MM.1S (cell line): Measurements from ENCODE around the gene FBLN2.

ENCODE experiments used
- DNase-seq: peaks from one replicate; pipeline ENCODE4 v3.0.0-alpha.2; 2015
- H2AFZ ChIP-seq: fragments of 300-600 bp; sonication (generic); 2 replicates; pipeline ENCODE4 v1.6.0; 2016; ENCODE audit warnings: antibody characterized with exemption, low read length
- H3F3A ChIP-seq: fragments of 300-600 bp; sonication (generic); 2 replicates; pipeline ENCODE4 v1.6.1; 2016; ENCODE audit warnings: mild to moderate bottlenecking, antibody characterized with exemption, low read length, moderate library complexity, mixed read lengths; ENCODE audit not compliant: insufficient read depth
- H3K27ac ChIP-seq: fragments of 300-600 bp; sonication (generic); 2 replicates; pipeline ENCODE4 v1.5.1; 2016; ENCODE audit warnings: mild to moderate bottlenecking, low read length
- H3K27me3 ChIP-seq: fragments of 300-600 bp; sonication (generic); replicated peaks from 2 replicates; pipeline ENCODE4 v1.6.0; 2016; ENCODE audit warnings: low read length; ENCODE audit not compliant: insufficient read depth
- H3K36me3 ChIP-seq: fragments of 300-600 bp; sonication (generic); replicated peaks from 2 replicates; pipeline ENCODE4 v1.6.1; 2016; ENCODE audit warnings: mild to moderate bottlenecking, low read length, mixed read lengths; ENCODE audit not compliant: insufficient read depth
- H3K4me1 ChIP-seq: fragments of 300-600 bp; sonication (generic); 2 replicates; pipeline ENCODE4 v1.6.1; 2016; ENCODE audit warnings: low read length, mixed read lengths
- H3K4me2 ChIP-seq: fragments of 300-600 bp; sonication (generic); 2 replicates; pipeline ENCODE4 v1.6.0; 2016; ENCODE audit warnings: low read depth, low read length
- H3K4me3 ChIP-seq: fragments of 300-600 bp; sonication (generic); 2 replicates; pipeline ENCODE4 v1.5.1; 2016; ENCODE audit warnings: low read length, mixed read lengths
- H3K79me2 ChIP-seq: fragments of 300-600 bp; sonication (generic); 2 replicates; pipeline ENCODE4 v1.6.1; 2016; ENCODE audit warnings: mixed run types, low read length, mixed read lengths
- H3K9ac ChIP-seq: fragments of 300-600 bp; sonication (generic); 2 replicates; pipeline ENCODE4 v1.6.1; 2016; ENCODE audit warnings: low read length, mixed read lengths
- H3K9me2 ChIP-seq: fragments of 300-600 bp; sonication (generic); replicated peaks from 2 replicates; pipeline ENCODE4 v1.6.1; 2016; ENCODE audit warnings: mild to moderate bottlenecking, low read length, mixed read lengths; ENCODE audit not compliant: insufficient read depth
- H3K9me3 ChIP-seq: fragments of 300-600 bp; sonication (generic); replicated peaks from 2 replicates; pipeline ENCODE4 v1.6.1; 2016; ENCODE audit warnings: mild to moderate bottlenecking, low read length, mixed read lengths; ENCODE audit not compliant: insufficient read depth
- H4K20me1 ChIP-seq: fragments of 300-600 bp; sonication (generic); 2 replicates; pipeline ENCODE4 v1.6.1; 2016; ENCODE audit warnings: mild to moderate bottlenecking, low read length, moderate library complexity, mixed read lengths; ENCODE audit not compliant: insufficient read depth
- CTCF ChIP-seq: fragments of 300-600 bp; sonication (generic); IDR thresholded peaks from 2 replicates; pipeline ENCODE4 v1.5.1; 2016; ENCODE audit warnings: antibody characterized with exemption, low read length, mixed read lengths
- EZH2 ChIP-seq: fragments of 300-600 bp; sonication (generic); optimal IDR thresholded peaks from 2 replicates; pipeline ENCODE3; 2017; ENCODE audit warnings: low read depth, mild to moderate bottlenecking, antibody characterized with exemption, low read length, mixed read lengths
- EZH2phosphoT487 ChIP-seq: fragments of 300-600 bp; sonication (generic); IDR thresholded peaks from 2 replicates; pipeline ENCODE4 v1.6.1; 2018; ENCODE audit warnings: antibody characterized with exemption, low read length

Gene FBLN2

DNA sequence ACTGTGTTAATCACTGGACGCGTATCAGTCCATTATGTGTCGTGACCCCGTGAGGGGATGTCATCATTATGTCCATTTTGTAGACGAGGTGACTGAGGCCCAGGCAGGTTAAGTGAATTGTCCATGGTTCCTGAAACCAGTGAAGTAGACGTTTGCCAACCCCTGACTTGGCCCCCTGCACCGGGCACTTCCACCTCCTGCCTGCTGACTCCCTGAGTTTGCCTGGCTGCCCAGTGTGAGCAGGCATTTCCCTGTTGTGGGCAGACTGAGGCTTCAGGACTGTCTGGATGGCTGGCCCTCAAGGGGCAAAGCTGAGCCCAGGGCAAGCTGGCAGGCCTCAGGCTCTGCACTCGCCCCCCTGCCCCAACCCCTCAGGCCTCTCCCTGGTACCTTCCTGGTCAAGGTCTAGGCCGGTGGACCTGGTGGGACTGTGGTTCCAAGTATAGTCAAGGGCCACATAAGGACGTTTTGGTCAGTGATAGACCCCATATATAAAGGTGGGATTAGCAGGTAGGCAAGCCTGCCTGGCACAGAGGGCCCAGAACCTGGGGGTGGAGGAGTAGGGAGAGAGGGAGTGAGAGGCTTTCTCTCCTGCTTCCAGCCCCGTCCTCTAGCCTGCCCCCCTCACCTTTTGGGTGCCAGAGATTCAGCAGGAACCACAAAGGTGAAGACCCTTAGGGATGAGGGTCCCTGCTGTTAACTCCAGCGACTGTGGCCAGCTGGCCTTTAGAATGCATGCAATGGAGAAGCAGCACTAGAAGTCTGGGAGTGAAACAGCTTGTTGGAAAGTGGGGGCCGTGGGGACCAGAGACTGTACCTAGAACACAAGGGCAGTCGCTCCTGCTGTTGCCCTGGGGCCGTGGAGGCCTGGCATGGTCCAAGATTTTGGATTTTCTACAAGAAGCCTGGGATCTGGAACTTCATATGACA, 34.6 kb downstream of the FBLN2 start:
- no peaks in the 10 kb centered on the region for H3K9me3 ChIP-seq
- no peak for TF ChIP-seq EZH2
- no peak for TF ChIP-seq CTCF
- TF ChIP-seq EZH2phosphoT487, result no peak
- H3K79me2 ChIP-seq, result no peaks in the 10 kb centered on the region
- no peak overlapping the region for H2AFZ ChIP-seq
- H3F3A ChIP-seq, result no peaks in the 10 kb centered on the region
- no peaks in the 10 kb centered on the region for H3K9me2 ChIP-seq
- peaks cover 48% of the 10 kb centered on the region for H3K27me3 ChIP-seq
- no peak overlapping the region for H3K4me3 ChIP-seq
- no peak overlapping the region for H3K9ac ChIP-seq
- no peak for DNase-seq
- no peaks in the 10 kb centered on the region for H3K4me1 ChIP-seq
- H3K4me2 ChIP-seq, result no peak overlapping the region
- no peaks in the 10 kb centered on the region for H4K20me1 ChIP-seq
- H3K27ac ChIP-seq, result no peak overlapping the region
- no peaks in the 10 kb centered on the region for H3K36me3 ChIP-seq

- Histone ChIP-seq H3K4me1 (no peaks in the 10 kb centered on the region), H4K20me1 (no peaks in the 10 kb centered on the region), H3F3A (no peaks in the 10 kb centered on the region), H3K9me2 (no peaks in the 10 kb centered on the region), H3K27ac (no peak overlapping the region), H3K9me3 (no peaks in the 10 kb centered on the region), H3K4me2 (no peak overlapping the region), H3K79me2 (no peaks in the 10 kb centered on the region), H3K4me3 (no peak overlapping the region), H3K36me3 (no peaks in the 10 kb centered on the region), H3K27me3 (peaks cover 45% of the 10 kb centered on the region), H3K9ac (no peak overlapping the region), H2AFZ (no peak overlapping the region)
- TF ChIP-seq EZH2phosphoT487 (no peak), EZH2 (no peak), CTCF (no peak)
- no peak for DNase-seq
Observed at GRCh38 chr3:13584427-13584891, 35.5 kb downstream of the FBLN2 start.

GRCh38 chr3:13584901-13585300, 36.0 kb downstream of the FBLN2 start:
- TF ChIP-seq EZH2phosphoT487 (no peak), CTCF (no peak), EZH2 (no peak)
- Histone ChIP-seq H3K4me1 (no peaks in the 10 kb centered on the region), H3K36me3 (no peaks in the 10 kb centered on the region), H3K79me2 (no peaks in the 10 kb centered on the region), H4K20me1 (no peaks in the 10 kb centered on the region), H3K4me3 (no peak overlapping the region), H3K9me2 (no peaks in the 10 kb centered on the region), H3F3A (no peaks in the 10 kb centered on the region), H2AFZ (no peak overlapping the region), H3K27me3 (peaks cover 40% of the 10 kb centered on the region), H3K9me3 (no peaks in the 10 kb centered on the region), H3K9ac (no peak overlapping the region), H3K27ac (no peak overlapping the region), H3K4me2 (no peak overlapping the region)
- no peak for DNase-seq
